ENCODE results near the gene PRAC1. TPM values are rescaled to one million over a fixed set of nuclear protein-coding genes. Genes with fewer than 3 reads are reported as not detected.
"Not testable (repeated sequence)": the region's sequence is repeated elsewhere in the genome, so short reads cannot be mapped to it uniquely, and the experiment has no call there.

PRAC1 gene
- total RNA-seq, 1 experiment from 2014 or later, result not detected

- in situ Hi-C loops (cut with HindIII; ENCODE audit: low pct_unique_long_range_greater_than_20kb, low sequenced_read_pairs), result no loop called here
- DNase-seq (ENCODE audit: low read depth), result no peak
These were observed 3.3 kb downstream of the PRAC1 start for GRCh38 chr17:48718761-48719641.

DNA sequence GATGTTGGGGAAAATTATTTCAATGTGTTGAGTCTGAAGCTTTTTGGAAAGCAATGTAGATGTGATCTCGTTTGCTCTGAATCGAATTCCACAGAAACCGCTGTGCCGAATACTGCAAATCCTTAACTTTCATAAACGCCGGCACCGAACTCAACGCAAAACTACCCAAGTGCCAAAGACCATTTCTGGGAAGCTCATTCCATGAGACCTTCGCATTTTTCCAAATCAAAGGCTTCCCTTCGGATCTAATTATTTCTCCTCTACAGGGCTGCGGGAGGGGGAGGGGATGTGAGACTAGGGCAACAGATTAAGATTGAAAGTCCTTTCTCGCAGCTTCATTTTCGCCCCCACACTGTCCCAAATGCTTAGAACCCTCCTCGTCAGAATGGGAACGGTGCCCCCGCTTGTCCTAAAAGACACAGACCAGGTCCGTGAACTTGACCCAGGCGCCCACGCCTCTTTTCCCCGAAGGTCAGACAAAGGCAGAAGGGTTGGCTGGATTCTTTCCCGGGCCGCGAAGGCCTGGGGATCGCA is 4.0 kb downstream of the PRAC1 start:
- in situ Hi-C loops (cut with HindIII; ENCODE audit: low pct_unique_long_range_greater_than_20kb, low sequenced_read_pairs), result no loop called here
- DNase-seq (ENCODE audit: low read depth), result no peak

- DNase-seq (ENCODE audit: low read depth), result no peak
- in situ Hi-C loops (cut with HindIII; ENCODE audit: low pct_unique_long_range_greater_than_20kb, low sequenced_read_pairs), result no loop called here
These were observed 4.7 kb downstream of the PRAC1 start for GRCh38 chr17:48717367-48718226.

GRCh38 chr17:48716549-48716948 is 5.8 kb downstream of the PRAC1 start:
- in situ Hi-C loops (cut with HindIII; ENCODE audit: low pct_unique_long_range_greater_than_20kb, low sequenced_read_pairs); DNase-seq (ENCODE audit: low read depth): not testable (repeated sequence)

GRCh38 chr17:48715496-48716399 is 6.6 kb downstream of the PRAC1 start:
- DNase-seq (ENCODE audit: low read depth), result no peak
- in situ Hi-C loops (cut with HindIII; ENCODE audit: low pct_unique_long_range_greater_than_20kb, low sequenced_read_pairs), result no loop called here

GRCh38 chr17:48711128-48711527 is 11.2 kb downstream of the PRAC1 start:
- in situ Hi-C loops (cut with HindIII; ENCODE audit: low pct_unique_long_range_greater_than_20kb, low sequenced_read_pairs), result no loop called here
- no peak for DNase-seq (ENCODE audit: low read depth)

DNA sequence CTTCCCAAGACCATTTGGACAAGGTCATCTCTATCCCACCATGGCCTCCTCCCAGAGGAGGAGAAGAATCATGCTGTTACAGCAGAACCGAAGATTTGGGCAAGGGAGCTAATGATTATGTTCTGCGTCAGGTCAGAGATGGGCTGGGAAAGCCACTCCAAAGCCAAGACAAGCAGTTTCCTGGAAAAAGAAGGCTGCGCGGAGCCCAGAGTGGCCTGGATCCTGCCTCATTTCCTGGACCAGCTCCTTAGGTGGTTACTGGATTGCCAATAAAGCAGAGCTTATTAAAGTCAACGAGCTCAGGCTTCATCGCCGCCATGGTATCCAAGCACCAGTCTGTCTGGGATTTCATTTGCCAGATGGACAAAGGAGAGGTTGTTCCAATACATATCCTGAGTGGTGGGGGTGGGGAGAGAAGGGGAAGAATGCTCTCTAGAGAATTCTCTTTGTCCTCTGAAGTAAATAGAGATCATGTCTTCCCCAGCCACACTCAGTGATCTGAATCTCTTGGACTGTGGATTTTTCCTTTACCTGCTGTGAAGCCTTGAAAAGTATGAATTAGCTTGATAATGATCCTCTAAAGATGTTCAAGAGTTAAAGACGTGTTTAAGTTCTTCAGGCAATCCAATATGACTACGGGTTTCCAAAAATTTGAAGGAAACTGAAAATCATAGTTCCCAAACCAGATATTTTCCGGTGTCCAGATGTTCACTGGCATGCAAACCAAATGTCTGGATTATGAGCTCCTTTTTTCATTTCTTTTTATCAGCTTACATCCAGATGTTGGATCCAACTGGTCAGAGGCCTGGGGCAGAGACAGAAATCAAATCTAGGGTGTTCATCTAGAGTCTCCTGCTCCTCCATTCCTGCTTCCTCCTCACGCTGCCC is 17.7 kb downstream of the PRAC1 start:
- in situ Hi-C loops (cut with HindIII; ENCODE audit: low pct_unique_long_range_greater_than_20kb, low sequenced_read_pairs), result no loop called here
- DNase-seq (ENCODE audit: low read depth), result no peak

GRCh38 chr17:48701864-48702532 is 20.3 kb downstream of the PRAC1 start:
- no peak for DNase-seq (ENCODE audit: low read depth)
- in situ Hi-C loops (cut with HindIII; ENCODE audit: low pct_unique_long_range_greater_than_20kb, low sequenced_read_pairs), result no loop called here

- in situ Hi-C loops (cut with HindIII; ENCODE audit: low pct_unique_long_range_greater_than_20kb, low sequenced_read_pairs), result no loop called here
- DNase-seq (ENCODE audit: low read depth), result no peak
These were observed 29.1 kb downstream of the PRAC1 start for GRCh38 chr17:48693178-48693577.

DNA sequence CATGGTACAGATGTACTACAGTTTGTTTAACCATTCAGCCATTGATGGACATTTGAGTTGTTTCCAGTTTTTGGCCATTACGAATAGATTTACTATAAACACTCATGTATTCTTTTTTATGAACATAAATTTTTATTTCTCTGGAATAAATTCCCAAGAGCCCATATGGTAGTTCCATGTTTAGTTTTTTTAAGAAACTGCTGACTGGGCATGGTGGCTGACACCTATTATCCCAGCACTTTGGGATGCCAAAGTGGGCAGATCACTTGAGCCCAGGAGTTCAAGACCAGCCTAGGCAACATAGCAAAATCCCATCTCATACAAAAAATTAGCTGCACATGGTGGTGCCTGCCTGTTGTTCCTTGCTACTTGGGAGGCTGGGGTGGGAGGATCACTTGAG is 30.3 kb downstream of the PRAC1 start:
- DNase-seq (ENCODE audit: low read depth), result no peak
- in situ Hi-C loops (cut with HindIII; ENCODE audit: low pct_unique_long_range_greater_than_20kb, low sequenced_read_pairs), result no loop called here

DNA sequence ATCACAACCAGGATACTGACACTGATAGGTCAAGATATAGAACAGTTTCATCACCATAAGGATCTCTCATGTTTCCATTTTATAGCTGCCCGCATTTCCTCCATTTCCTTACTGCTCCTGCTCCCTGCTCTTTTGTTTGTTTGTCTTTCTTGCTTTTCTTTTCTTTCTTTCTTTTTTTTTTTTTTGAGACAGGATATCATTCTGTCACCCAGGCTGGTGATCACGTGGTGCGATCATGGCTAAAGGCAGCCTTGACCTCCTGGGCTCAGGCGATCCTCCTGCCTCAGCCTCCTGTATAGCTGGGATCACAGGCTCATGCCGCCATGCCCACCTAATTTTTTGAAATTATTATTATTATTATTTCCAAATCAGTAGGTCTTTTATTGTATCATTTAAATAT is 31.7 kb downstream of the PRAC1 start:
- in situ Hi-C loops (cut with HindIII; ENCODE audit: low pct_unique_long_range_greater_than_20kb, low sequenced_read_pairs), result no loop called here
- DNase-seq (ENCODE audit: low read depth), result no peak

DNA sequence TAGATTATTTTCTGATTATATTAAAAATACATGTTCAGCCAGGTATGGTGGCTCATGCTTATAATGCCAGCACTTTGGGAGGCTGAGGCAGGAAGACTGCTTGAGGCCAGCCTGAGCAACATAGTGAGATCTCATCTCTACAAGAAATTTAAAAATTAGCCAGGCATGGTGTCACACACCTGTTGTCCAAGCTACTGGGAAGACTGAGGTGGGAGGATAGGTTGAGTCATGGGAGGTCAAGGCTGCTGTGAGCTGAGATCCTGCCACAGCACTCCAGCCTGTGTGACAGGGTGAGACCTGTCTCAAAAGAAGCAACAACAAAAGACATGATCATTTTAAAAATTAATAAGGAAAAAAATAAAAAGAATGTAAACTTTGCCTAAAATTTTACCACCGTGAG is 40.7 kb downstream of the PRAC1 start:
- no peak for DNase-seq (ENCODE audit: low read depth)
- in situ Hi-C loops (cut with HindIII; ENCODE audit: low pct_unique_long_range_greater_than_20kb, low sequenced_read_pairs), result no loop called here

GRCh38 chr17:48679385-48680096 is 42.8 kb downstream of the PRAC1 start:
- in situ Hi-C loops (cut with HindIII; ENCODE audit: low pct_unique_long_range_greater_than_20kb, low sequenced_read_pairs), result no loop called here
- no peak for DNase-seq (ENCODE audit: low read depth)

GRCh38 chr17:48678141-48678971 is 44.0 kb downstream of the PRAC1 start:
- in situ Hi-C loops (cut with HindIII; ENCODE audit: low pct_unique_long_range_greater_than_20kb, low sequenced_read_pairs), result no loop called here
- peak; percentile 44 for DNase-seq (ENCODE audit: low read depth)

- in situ Hi-C loops (cut with HindIII; ENCODE audit: low pct_unique_long_range_greater_than_20kb, low sequenced_read_pairs), result no loop called here
- DNase-seq (ENCODE audit: low read depth), result no peak
These were observed 45.3 kb downstream of the PRAC1 start for GRCh38 chr17:48676963-48677558.
